ENCODE data around the gene PIEZO2. TPM values are rescaled to one million over a fixed set of nuclear protein-coding genes. Genes with fewer than 3 reads are reported as not detected.

PIEZO2 gene
- total and polyA plus RNA-seq, 2 donors (not counting 1 experiment from before 2014, with no cell fraction given) = not detected

- no peak overlapping the region for H3K4me3 ChIP-seq (ENCODE audit: control extremely low read depth in 1 of 5, extremely low read depth in 1 of 5, insufficient read depth in 1 of 5, low read depth in 2 of 5, low read length in 4 of 5)
- no peak for DNase-seq
These were observed 71.7 kb downstream of the PIEZO2 start for GRCh38 chr18:11077548-11078187.

GRCh38 chr18:11074889-11075288, 74.5 kb downstream of the PIEZO2 start:
- Histone ChIP-seq H3K27ac (ENCODE audit: low read length in 2 of 2) (no peak overlapping the region), H3K79me2 (ENCODE audit: control insufficient read depth, insufficient read depth, low read length) (no peaks in the 10 kb centered on the region), H3K4me2 (replicated peaks; ENCODE audit: low read depth, low read length, poor library complexity, severe bottlenecking) (no peak overlapping the region), H3K4me3 (ENCODE audit: control extremely low read depth in 1 of 5, extremely low read depth in 1 of 5, insufficient read depth in 1 of 5, low read depth in 2 of 5, low read length in 4 of 5) (no peak overlapping the region), H4K20me1 (ENCODE audit: control insufficient read depth, insufficient read depth, low read length, poor library complexity, severe bottlenecking) (no peaks in the 10 kb centered on the region), H3K36me3 (replicated peaks in 1 of 2; ENCODE audit: control extremely low read depth in 1 of 2, control insufficient read depth in 1 of 2, extremely low read depth in 1 of 2, insufficient read depth in 2 of 2, low read length in 1 of 2) (no peaks in the 10 kb centered on the region), H3K9me3 (ENCODE audit: control extremely low read depth in 1 of 3, control insufficient read depth in 2 of 3, insufficient read depth in 1 of 3, low read length in 2 of 3) (peaks cover 0 to 3% (median 0%) of the 10 kb centered on the region in 3 donors), H3K4me1 (ENCODE audit: control insufficient read depth in 2 of 2, insufficient read depth in 2 of 2, low read length in 2 of 2) (no peaks in the 10 kb centered on the region), H3K9ac (ENCODE audit: low read length) (no peak overlapping the region), H2AFZ (ENCODE audit: insufficient read depth, low read depth, low read length, poor library complexity, severe bottlenecking) (no peak overlapping the region), H3K27me3 (replicated peaks in 1 of 4; ENCODE audit: control extremely low read depth in 1 of 4, control insufficient read depth in 3 of 4, insufficient read depth in 4 of 4, low read length in 3 of 4) (no peaks in the 10 kb centered on the region)
- Mint-ChIP-seq H3K27ac (no peak overlapping the region), H3K4me3 (no peak overlapping the region), H3K4me1 (no peaks in the 10 kb centered on the region), H3K9me3 (ENCODE audit: insufficient read depth) (no peaks in the 10 kb centered on the region), H3K27me3 (no peaks in the 10 kb centered on the region)
- TF ChIP-seq EZH2 (IDR thresholded peaks at IDR 0.05; ENCODE audit: borderline replicate concordance, insufficient read depth, low read depth, low read length, poor library complexity, severe bottlenecking) (no peak), CTCF (IDR thresholded peaks at IDR 0.05) (no peak)
- intact Hi-C loops (cut with micrococcal nuclease) = no loop called here
- ChIA-PET CTCF (no interaction called here), POLR2A (no interaction called here)
- DNase-seq = no peak
- 100% methylated on average over 2 of the region's 5 CpGs for WGBS (ENCODE audit: insufficient coverage)
- ATAC-seq (ENCODE audit: low read depth) = no peak

More at GRCh38 chr18:11077548-11078187, 71.7 kb downstream of the PIEZO2 start:
- 100% methylated on average over 2 of the region's 5 CpGs for WGBS (ENCODE audit: insufficient coverage)
- H3K9me3 ChIP-seq (ENCODE audit: control extremely low read depth in 1 of 3, control insufficient read depth in 2 of 3, insufficient read depth in 1 of 3, low read length in 2 of 3) = no peaks in the 10 kb centered on the region
- H3K9ac ChIP-seq (ENCODE audit: low read length) = no peak overlapping the region
- H3K27me3 ChIP-seq (replicated peaks in 1 of 4; ENCODE audit: control extremely low read depth in 1 of 4, control insufficient read depth in 3 of 4, insufficient read depth in 4 of 4, low read length in 3 of 4) = no peaks in the 10 kb centered on the region
- no peak overlapping the region for H3K4me3 Mint-ChIP-seq
- H3K27ac ChIP-seq (ENCODE audit: low read length in 2 of 2) = no peak overlapping the region
- H3K4me1 ChIP-seq (ENCODE audit: control insufficient read depth in 2 of 2, insufficient read depth in 2 of 2, low read length in 2 of 2) = no peaks in the 10 kb centered on the region
- no peak overlapping the region for H2AFZ ChIP-seq (ENCODE audit: insufficient read depth, low read depth, low read length, poor library complexity, severe bottlenecking)
- H3K27ac Mint-ChIP-seq = no peak overlapping the region
- ChIA-PET POLR2A (no interaction called here), CTCF (no interaction called here)
- H3K27me3 Mint-ChIP-seq = no peaks in the 10 kb centered on the region
- no peak for ATAC-seq (ENCODE audit: low read depth)
- no peaks in the 10 kb centered on the region for H3K4me1 Mint-ChIP-seq
- no peaks in the 10 kb centered on the region for H3K9me3 Mint-ChIP-seq (ENCODE audit: insufficient read depth)
- H3K36me3 ChIP-seq (replicated peaks in 1 of 2; ENCODE audit: control extremely low read depth in 1 of 2, control insufficient read depth in 1 of 2, extremely low read depth in 1 of 2, insufficient read depth in 2 of 2, low read length in 1 of 2) = no peaks in the 10 kb centered on the region
- no peak for TF ChIP-seq CTCF (IDR thresholded peaks at IDR 0.05)
- no peak for TF ChIP-seq EZH2 (IDR thresholded peaks at IDR 0.05; ENCODE audit: borderline replicate concordance, insufficient read depth, low read depth, low read length, poor library complexity, severe bottlenecking)
- H4K20me1 ChIP-seq (ENCODE audit: control insufficient read depth, insufficient read depth, low read length, poor library complexity, severe bottlenecking) = no peaks in the 10 kb centered on the region
- H3K4me2 ChIP-seq (replicated peaks; ENCODE audit: low read depth, low read length, poor library complexity, severe bottlenecking) = no peak overlapping the region
- intact Hi-C loops (cut with micrococcal nuclease) = no loop called here
- H3K79me2 ChIP-seq (ENCODE audit: control insufficient read depth, insufficient read depth, low read length) = no peaks in the 10 kb centered on the region

Measured in B cell (primary cell).